ENCODE measurements around the gene CCDC18.
"Not testable (repeated sequence)": the region's sequence is repeated elsewhere in the genome, so short reads cannot be mapped to it uniquely, and the experiment has no call there.

The CCDC18 gene

DNA sequence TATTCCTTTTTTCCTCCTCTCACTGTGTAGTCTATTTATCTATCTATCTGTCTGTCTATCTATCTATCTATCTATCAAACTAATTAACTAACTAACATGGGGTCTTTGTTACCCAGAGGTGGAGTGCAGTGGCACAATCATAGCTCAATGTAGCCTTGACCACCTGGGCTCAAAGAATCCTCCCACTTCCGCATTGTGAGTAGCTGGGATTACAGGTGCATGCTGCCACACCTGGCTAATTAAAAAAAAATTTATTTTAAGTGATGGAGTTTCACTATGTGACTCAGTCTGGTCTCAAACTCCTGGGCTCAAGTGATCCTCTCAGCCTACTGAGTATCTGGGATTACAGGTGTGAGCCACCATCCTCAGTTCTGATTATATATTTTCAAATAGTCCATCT lies 71.4 kb downstream of the CCDC18 start:
- no peak overlapping the region for H3K4me3 ChIP-seq (ENCODE audit: low read length)
- no peaks in the 10 kb centered on the region for H3K9me3 ChIP-seq (ENCODE audit: control insufficient read depth, low read length)
- H3K4me1 ChIP-seq (ENCODE audit: control insufficient read depth, insufficient read depth, low read length): no peaks in the 10 kb centered on the region
- no peaks in the 10 kb centered on the region for H3K27me3 ChIP-seq (ENCODE audit: control insufficient read depth, insufficient read depth, low read length)
- no peaks in the 10 kb centered on the region for H3K36me3 ChIP-seq (ENCODE audit: control insufficient read depth, insufficient read depth, low read length)
- no peak overlapping the region for H3K9ac ChIP-seq (ENCODE audit: low read length)

DNA sequence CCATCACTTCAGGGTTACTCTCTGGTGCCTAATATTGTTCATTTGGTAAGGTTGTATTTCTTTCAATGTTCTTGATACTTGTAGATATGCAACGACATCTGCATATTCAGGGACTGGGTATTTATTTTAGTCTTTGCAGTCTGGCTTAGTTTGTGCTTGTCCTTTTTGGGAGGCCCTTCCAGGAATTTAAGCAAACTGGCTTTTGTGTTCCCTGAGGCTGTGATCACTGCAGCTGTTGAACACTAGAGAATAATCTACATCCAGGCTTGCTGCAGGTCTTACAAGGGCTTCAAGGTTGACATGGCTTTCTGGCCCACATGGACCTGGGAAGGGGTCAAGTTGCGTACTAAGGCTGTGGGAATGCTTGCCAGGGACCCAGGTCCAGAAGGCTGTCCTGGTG lies 72.1 kb downstream of the CCDC18 start:
- no peaks in the 10 kb centered on the region for H3K27me3 ChIP-seq (ENCODE audit: control insufficient read depth, insufficient read depth, low read length)
- no peak overlapping the region for H3K4me3 ChIP-seq (ENCODE audit: low read length)
- no peaks in the 10 kb centered on the region for H3K36me3 ChIP-seq (ENCODE audit: control insufficient read depth, insufficient read depth, low read length)
- H3K9me3 ChIP-seq (ENCODE audit: control insufficient read depth, low read length): no peaks in the 10 kb centered on the region
- H3K4me1 ChIP-seq (ENCODE audit: control insufficient read depth, insufficient read depth, low read length): peaks cover 4% of the 10 kb centered on the region
- no peak overlapping the region for H3K9ac ChIP-seq (ENCODE audit: low read length)

DNA sequence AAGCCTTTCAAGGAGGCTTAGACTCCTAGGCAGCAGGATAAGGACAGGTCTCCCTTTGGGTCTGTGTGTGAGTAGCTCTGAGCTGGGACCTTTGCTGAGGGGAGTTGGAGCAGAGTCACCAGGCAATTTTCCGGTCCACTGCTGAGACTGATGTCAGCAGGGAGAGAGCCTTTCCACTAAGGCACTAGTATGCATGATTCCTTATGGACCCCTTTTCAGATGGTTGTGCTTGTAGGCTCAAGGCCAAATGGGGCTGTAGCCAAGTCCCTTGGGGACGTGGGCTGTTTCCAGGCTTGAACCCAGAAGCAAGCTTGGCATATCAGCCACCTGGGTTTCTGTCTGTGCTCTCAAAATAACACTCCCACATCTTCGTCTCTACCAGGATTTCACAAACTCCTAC lies 73.0 kb downstream of the CCDC18 start:
- no peak overlapping the region for H3K9ac ChIP-seq (ENCODE audit: low read length)
- no peak overlapping the region for H3K4me3 ChIP-seq (ENCODE audit: low read length)
- peaks cover 4% of the 10 kb centered on the region for H3K4me1 ChIP-seq (ENCODE audit: control insufficient read depth, insufficient read depth, low read length)
- H3K36me3 ChIP-seq (ENCODE audit: control insufficient read depth, insufficient read depth, low read length): no peaks in the 10 kb centered on the region
- no peaks in the 10 kb centered on the region for H3K27me3 ChIP-seq (ENCODE audit: control insufficient read depth, insufficient read depth, low read length)
- H3K9me3 ChIP-seq (ENCODE audit: control insufficient read depth, low read length): no peaks in the 10 kb centered on the region

DNA sequence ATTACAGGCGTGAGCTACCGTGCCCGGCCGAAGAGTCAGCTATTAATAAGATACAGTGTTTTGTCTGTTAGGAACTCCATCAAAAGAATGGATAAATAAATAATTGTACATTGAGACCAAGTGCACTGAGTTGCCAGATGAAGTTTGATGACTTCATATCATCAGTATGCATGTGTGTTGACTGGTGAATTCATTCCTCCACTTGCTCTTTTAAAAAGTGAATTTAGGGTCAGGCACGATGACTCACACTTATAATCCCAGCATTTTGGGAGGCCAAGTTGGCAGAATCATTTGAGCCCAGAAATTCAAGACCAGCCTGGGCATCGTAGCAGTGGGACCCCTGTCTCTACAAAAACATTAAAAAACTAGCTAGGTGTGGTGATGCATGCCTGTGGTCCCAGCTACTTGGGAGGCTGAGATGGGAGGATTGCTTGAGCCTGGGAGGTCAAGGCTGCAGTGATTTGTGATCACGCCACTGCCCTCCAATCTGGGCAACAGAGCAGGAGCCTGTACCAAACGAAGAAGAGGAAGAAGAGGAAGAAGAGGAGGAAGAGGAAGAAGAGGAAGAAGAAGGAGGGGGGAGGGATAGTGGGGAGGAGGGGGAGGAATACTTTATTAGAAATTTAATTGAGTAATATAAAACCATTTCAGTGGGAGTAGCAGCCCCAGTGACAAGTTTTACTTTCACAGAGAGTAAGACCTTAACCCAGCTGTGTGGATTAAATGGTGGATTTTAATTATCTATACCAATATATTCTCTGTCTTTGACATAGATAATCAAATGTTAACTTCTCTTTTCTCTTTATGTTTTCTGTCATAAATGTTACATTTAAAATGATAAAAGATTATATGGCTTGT lies 74.9 kb downstream of the CCDC18 start:
- no peak overlapping the region for H3K4me3 ChIP-seq (ENCODE audit: low read length)
- H3K27me3 ChIP-seq (ENCODE audit: control insufficient read depth, insufficient read depth, low read length): no peaks in the 10 kb centered on the region
- no peak overlapping the region for H3K9ac ChIP-seq (ENCODE audit: low read length)
- H3K9me3 ChIP-seq (ENCODE audit: control insufficient read depth, low read length): no peaks in the 10 kb centered on the region
- no peaks in the 10 kb centered on the region for H3K36me3 ChIP-seq (ENCODE audit: control insufficient read depth, insufficient read depth, low read length)
- peaks cover 7% of the 10 kb centered on the region for H3K4me1 ChIP-seq (ENCODE audit: control insufficient read depth, insufficient read depth, low read length)

DNA sequence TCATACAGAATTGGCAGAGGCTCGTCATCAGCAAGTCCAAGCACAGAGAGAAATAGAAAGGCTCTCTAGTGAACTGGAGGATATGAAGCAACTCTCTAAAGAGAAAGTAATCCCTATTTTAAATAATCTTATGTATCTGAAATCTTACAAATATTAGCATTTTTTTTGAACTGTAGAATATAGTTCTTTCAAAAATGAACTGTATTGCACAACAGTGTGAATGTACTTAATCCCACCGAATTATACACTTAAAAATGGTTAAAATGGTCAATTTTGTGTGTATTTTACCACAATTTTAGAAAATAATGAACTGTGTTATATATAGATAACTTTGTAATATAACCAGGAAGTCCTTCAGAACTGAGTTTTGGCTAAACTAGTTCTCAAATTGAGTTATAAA lies 75.9 kb downstream of the CCDC18 start:
- Histone ChIP-seq H3K4me1 (ENCODE audit: control insufficient read depth, insufficient read depth, low read length) (peaks cover 7% of the 10 kb centered on the region), H3K9ac (ENCODE audit: low read length) (no peak overlapping the region), H3K27me3 (ENCODE audit: control insufficient read depth, insufficient read depth, low read length) (no peaks in the 10 kb centered on the region), H3K36me3 (ENCODE audit: control insufficient read depth, insufficient read depth, low read length) (no peaks in the 10 kb centered on the region), H3K4me3 (ENCODE audit: low read length) (no peak overlapping the region), H3K9me3 (ENCODE audit: control insufficient read depth, low read length) (no peaks in the 10 kb centered on the region)

DNA sequence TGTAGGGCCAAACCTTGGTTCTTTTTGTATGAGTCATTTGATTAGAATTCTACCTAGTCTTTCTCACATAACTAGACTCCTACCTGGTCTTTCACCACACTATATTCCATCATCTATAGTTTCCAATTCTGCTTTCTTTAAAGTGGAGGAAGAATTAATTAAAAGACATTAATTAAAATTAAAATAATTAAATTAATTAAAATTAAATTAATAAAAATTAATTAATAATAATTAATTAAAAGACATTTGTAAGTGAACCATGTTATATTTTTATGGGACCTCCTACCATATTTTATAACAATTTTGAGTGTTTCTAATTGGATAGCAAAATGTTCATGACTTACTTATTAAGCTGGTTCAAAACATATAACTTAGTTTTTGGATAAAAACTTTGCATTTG lies 77.4 kb downstream of the CCDC18 start:
- Histone ChIP-seq H3K4me3 (ENCODE audit: low read length) (no peak overlapping the region), H3K9me3 (ENCODE audit: control insufficient read depth, low read length) (peaks cover 7% of the 10 kb centered on the region)

DNA sequence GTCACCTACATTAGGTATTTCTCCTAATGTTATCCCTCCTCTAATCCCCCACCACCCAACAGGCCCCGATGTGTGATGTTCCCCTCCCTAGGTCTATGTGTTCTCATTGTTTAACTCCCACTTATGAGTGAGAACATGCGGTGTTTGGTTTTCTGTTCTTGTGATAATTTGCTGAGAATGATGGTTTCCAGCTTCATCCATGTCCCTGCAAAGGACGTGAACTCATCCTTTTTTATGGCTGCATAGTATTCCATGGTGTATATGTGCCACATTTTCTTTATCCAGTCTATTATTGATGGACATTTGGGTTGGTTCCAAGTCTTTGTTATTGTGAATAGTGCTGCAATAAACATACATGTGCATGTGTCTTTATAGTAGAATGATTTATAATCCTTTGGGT lies 80.2 kb downstream of the CCDC18 start:
- H3K4me3 ChIP-seq (ENCODE audit: low read length); H3K27me3 ChIP-seq (ENCODE audit: control insufficient read depth, insufficient read depth, low read length); H3K4me1 ChIP-seq (ENCODE audit: control insufficient read depth, insufficient read depth, low read length); H3K9me3 ChIP-seq (ENCODE audit: control insufficient read depth, low read length); H3K36me3 ChIP-seq (ENCODE audit: control insufficient read depth, insufficient read depth, low read length); H3K9ac ChIP-seq (ENCODE audit: low read length): not testable (repeated sequence)

More for the DNA sequence above, 77.4 kb downstream of the CCDC18 start:
- Histone ChIP-seq H3K9ac (ENCODE audit: low read length) (no peak overlapping the region), H3K4me1 (ENCODE audit: control insufficient read depth, insufficient read depth, low read length) (peaks cover 7% of the 10 kb centered on the region), H3K27me3 (ENCODE audit: control insufficient read depth, insufficient read depth, low read length) (no peaks in the 10 kb centered on the region), H3K36me3 (ENCODE audit: control insufficient read depth, insufficient read depth, low read length) (no peaks in the 10 kb centered on the region)

DNA sequence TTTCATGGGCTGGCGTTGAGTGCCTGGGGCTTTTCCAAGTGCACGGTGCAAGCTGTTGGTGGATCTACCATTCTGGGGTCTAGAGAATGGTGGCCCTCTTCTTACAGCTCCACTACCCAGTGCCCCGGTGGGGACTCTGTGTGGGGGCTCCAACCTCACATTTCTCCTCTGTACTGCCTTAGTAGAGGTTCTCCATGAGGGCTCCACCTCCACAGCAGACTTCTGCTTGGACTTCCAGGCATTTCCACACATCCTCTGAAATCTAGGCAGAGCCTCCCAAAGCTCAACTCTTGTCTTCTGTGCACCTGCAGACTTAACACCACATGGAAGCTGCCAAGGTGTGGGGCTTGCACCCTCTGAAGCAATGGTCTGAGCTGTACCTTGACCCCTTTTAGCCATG lies 82.1 kb downstream of the CCDC18 start:
- H3K4me1 ChIP-seq (ENCODE audit: control insufficient read depth, insufficient read depth, low read length): peaks cover 4% of the 10 kb centered on the region
- no peak overlapping the region for H3K4me3 ChIP-seq (ENCODE audit: low read length)
- no peaks in the 10 kb centered on the region for H3K27me3 ChIP-seq (ENCODE audit: control insufficient read depth, insufficient read depth, low read length)
- no peaks in the 10 kb centered on the region for H3K36me3 ChIP-seq (ENCODE audit: control insufficient read depth, insufficient read depth, low read length)
- peaks cover 8% of the 10 kb centered on the region for H3K9me3 ChIP-seq (ENCODE audit: control insufficient read depth, low read length)
- H3K9ac ChIP-seq (ENCODE audit: low read length): no peak overlapping the region

DNA sequence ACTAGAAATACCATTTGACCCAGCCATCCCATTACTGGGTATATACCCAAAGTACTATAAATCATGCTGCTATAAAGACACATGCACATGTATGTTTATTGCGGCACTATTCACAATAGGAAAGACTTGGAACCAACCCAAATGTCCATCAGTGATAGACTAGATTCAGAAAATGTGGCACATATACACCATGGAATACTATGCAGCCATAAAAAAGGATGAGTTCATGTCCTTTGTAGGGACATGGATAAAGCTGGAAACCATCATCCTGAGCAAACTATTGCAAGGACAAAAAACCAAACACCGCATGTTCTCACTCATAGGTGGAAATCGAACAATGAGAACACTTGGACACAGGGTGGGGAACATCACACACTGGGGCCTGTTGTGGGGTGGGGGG lies 88.4 kb downstream of the CCDC18 start:
- not testable (repeated sequence) for H3K27me3 ChIP-seq (ENCODE audit: control insufficient read depth, insufficient read depth, low read length); H3K9ac ChIP-seq (ENCODE audit: low read length); H3K9me3 ChIP-seq (ENCODE audit: control insufficient read depth, low read length); H3K4me3 ChIP-seq (ENCODE audit: low read length); H3K36me3 ChIP-seq (ENCODE audit: control insufficient read depth, insufficient read depth, low read length); H3K4me1 ChIP-seq (ENCODE audit: control insufficient read depth, insufficient read depth, low read length)

DNA sequence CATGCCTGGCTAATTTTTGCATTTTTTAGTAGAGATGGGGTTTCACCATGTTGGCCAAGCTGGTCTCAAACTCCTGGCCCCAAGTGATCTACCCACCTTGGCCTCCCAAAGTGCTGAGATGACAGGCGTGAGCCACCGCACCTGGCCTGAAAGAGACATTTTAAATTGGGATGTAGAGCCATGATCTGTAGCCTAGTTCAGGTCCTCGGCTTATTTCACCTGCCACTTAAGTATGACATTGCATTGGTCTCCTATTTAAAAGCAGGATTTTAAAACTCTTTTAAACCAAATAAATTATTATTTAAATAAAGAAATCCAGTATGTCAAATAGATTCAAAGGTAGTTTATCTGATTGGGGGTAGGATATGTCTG lies 94.7 kb downstream of the CCDC18 start:
- H3K4me1 ChIP-seq (ENCODE audit: control insufficient read depth, insufficient read depth, low read length); H3K36me3 ChIP-seq (ENCODE audit: control insufficient read depth, insufficient read depth, low read length); H3K9me3 ChIP-seq (ENCODE audit: control insufficient read depth, low read length); H3K27me3 ChIP-seq (ENCODE audit: control insufficient read depth, insufficient read depth, low read length); H3K4me3 ChIP-seq (ENCODE audit: low read length); H3K9ac ChIP-seq (ENCODE audit: low read length): not testable (repeated sequence)

DNA sequence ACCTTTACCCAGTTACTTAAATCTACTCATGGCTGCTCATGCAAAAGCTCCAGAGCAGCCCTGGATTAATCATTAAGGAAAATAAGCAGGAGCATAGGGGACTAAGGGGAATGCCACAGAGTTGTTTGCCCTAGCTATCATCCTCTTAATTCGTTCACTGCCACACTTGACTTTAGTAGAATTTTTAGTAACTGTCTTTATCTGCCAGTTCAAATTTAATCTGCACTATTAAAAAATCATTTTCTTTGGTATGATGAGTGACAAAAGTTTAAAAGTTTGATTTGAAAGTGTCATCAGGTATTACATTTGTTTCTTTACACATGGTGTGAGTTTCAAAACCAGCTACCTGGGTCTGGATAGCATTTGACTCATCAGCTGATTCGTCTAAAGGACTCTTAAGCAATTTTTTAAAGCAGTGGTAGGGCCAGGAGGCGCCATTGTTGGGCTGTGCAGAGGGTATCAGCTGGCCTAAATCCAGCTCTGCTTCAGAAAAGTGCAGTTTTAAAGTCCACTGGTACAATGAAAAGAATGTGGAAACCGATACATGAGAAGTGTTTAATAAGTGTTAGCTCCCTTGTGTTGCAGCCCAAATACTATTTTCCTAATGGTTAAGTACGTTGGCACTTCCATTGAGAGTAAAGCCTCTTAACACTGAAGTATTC lies 95.2 kb downstream of the CCDC18 start:
- Histone ChIP-seq H3K36me3 (ENCODE audit: control insufficient read depth, insufficient read depth, low read length) (no peaks in the 10 kb centered on the region), H3K27me3 (ENCODE audit: control insufficient read depth, insufficient read depth, low read length) (no peaks in the 10 kb centered on the region), H3K4me1 (ENCODE audit: control insufficient read depth, insufficient read depth, low read length) (peaks cover 5% of the 10 kb centered on the region), H3K9me3 (ENCODE audit: control insufficient read depth, low read length) (no peaks in the 10 kb centered on the region), H3K4me3 (ENCODE audit: low read length) (no peak overlapping the region), H3K9ac (ENCODE audit: low read length) (no peak overlapping the region)

DNA sequence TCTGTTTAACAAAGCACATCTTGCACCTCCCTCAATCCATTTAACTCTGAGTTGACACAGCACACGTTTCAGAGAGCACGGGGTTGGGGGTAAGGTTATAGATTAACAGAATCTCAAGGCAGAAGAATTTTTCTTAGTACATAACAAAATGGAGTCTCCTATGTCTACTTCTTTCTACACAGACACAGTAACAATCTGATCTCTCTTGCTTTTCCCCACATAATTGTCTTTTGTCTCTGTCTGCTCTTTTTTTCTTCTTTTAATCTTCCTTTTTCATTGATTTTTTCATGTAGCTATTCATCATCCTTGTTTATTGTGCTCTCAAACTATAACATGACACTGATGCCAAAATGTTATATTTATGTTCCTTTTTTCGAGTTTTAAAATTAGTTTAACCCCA lies 97.0 kb downstream of the CCDC18 start:
- not testable (repeated sequence) for H3K27me3 ChIP-seq (ENCODE audit: control insufficient read depth, insufficient read depth, low read length); H3K9ac ChIP-seq (ENCODE audit: low read length)

More for the DNA sequence above, 97.0 kb downstream of the CCDC18 start:
- H3K36me3 ChIP-seq (ENCODE audit: control insufficient read depth, insufficient read depth, low read length); H3K9me3 ChIP-seq (ENCODE audit: control insufficient read depth, low read length); H3K4me1 ChIP-seq (ENCODE audit: control insufficient read depth, insufficient read depth, low read length); H3K4me3 ChIP-seq (ENCODE audit: low read length): not testable (repeated sequence)
